GM23338 (cell line): ENCODE data around the gene RMC1.

ENCODE experiments used
- CREB1 ChIP-seq: fragments of 250-450 bp; sonication (Bioruptor Pico); IDR thresholded peaks from 2 replicates; pipeline ENCODE4 v1.5.0; 2020; ENCODE audit warnings: low read depth, mild to moderate bottlenecking, moderate library complexity
- EZH2 ChIP-seq: fragments of 200-600 bp; sonication (generic); IDR thresholded peaks from one replicate; pipeline ENCODE4 v1.8.0; 2017; ENCODE audit warnings: antibody characterized with exemption, mild to moderate bottlenecking, low read depth; ENCODE audit not compliant: unreplicated experiment
- EZH2phosphoT487 ChIP-seq: fragments of 200-600 bp; sonication (generic); IDR thresholded peaks from one replicate; pipeline ENCODE4 v1.8.1; 2018; ENCODE audit warnings: antibody characterized with exemption; ENCODE audit not compliant: unreplicated experiment
- NANOG ChIP-seq: IDR thresholded peaks from 2 replicates; pipeline ENCODE4 v1.6.1; 2016; ENCODE audit warnings: antibody characterized with exemption, borderline replicate concordance
- POLR2AphosphoS5 ChIP-seq: IDR thresholded peaks from 2 replicates; pipeline ENCODE4 v1.6.1; 2016; ENCODE audit warnings: antibody characterized with exemption, low read depth
- STAT1 ChIP-seq: IDR thresholded peaks from one replicate; pipeline ENCODE4 v1.6.1; 2016; ENCODE audit warnings: antibody characterized with exemption; ENCODE audit not compliant: unreplicated experiment
- TF ChIP-seq, protein P1 (sequence below): IDR thresholded peaks from one replicate; pipeline ENCODE4 v1.6.1; 2018; ENCODE audit warnings: antibody characterized with exemption; ENCODE audit not compliant: unreplicated experiment
- TF ChIP-seq, protein P2 (sequence below), 2 experiments: fragments of 200-600 bp in 1 of 2; sonication (generic) in 1 of 2; conservative IDR thresholded peaks; 2 replicates each; pipeline versions ENCODE4 v1.5.1 to v1.6.1; 2016 to 2017; ENCODE audit warnings: antibody characterized with exemption in 2 of 2, low read depth in 2 of 2, mild to moderate bottlenecking in 2 of 2, moderate library complexity in 1 of 2
- TF ChIP-seq, protein P3 (sequence below): IDR thresholded peaks from 2 replicates; pipeline ENCODE4 v1.6.1; 2016; ENCODE audit warnings: antibody characterized with exemption

DNA sequence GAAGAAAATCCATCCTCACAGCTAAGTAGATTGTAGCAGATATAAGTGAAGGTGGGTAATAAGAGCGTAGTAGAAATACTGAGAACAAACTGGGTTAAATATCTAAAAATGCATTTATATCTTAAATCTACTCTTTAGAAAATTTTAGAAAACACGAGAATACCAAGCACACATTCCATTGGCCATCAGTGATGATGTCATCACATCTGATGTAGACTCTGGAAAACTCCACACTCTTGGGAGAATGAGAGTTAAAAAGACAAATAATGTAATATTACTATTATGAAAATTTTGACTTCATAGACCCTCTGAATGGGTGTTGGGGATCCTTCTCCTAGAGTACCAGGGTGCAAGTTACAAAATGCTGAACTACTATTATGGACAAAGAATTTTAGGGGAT is 46.5 kb upstream of the RMC1 start:
- TF ChIP-seq, protein P1, sequence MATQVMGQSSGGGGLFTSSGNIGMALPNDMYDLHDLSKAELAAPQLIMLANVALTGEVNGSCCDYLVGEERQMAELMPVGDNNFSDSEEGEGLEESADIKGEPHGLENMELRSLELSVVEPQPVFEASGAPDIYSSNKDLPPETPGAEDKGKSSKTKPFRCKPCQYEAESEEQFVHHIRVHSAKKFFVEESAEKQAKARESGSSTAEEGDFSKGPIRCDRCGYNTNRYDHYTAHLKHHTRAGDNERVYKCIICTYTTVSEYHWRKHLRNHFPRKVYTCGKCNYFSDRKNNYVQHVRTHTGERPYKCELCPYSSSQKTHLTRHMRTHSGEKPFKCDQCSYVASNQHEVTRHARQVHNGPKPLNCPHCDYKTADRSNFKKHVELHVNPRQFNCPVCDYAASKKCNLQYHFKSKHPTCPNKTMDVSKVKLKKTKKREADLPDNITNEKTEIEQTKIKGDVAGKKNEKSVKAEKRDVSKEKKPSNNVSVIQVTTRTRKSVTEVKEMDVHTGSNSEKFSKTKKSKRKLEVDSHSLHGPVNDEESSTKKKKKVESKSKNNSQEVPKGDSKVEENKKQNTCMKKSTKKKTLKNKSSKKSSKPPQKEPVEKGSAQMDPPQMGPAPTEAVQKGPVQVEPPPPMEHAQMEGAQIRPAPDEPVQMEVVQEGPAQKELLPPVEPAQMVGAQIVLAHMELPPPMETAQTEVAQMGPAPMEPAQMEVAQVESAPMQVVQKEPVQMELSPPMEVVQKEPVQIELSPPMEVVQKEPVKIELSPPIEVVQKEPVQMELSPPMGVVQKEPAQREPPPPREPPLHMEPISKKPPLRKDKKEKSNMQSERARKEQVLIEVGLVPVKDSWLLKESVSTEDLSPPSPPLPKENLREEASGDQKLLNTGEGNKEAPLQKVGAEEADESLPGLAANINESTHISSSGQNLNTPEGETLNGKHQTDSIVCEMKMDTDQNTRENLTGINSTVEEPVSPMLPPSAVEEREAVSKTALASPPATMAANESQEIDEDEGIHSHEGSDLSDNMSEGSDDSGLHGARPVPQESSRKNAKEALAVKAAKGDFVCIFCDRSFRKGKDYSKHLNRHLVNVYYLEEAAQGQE, result no peak
- TF ChIP-seq EZH2, result no peak
- TF ChIP-seq, protein P2, sequence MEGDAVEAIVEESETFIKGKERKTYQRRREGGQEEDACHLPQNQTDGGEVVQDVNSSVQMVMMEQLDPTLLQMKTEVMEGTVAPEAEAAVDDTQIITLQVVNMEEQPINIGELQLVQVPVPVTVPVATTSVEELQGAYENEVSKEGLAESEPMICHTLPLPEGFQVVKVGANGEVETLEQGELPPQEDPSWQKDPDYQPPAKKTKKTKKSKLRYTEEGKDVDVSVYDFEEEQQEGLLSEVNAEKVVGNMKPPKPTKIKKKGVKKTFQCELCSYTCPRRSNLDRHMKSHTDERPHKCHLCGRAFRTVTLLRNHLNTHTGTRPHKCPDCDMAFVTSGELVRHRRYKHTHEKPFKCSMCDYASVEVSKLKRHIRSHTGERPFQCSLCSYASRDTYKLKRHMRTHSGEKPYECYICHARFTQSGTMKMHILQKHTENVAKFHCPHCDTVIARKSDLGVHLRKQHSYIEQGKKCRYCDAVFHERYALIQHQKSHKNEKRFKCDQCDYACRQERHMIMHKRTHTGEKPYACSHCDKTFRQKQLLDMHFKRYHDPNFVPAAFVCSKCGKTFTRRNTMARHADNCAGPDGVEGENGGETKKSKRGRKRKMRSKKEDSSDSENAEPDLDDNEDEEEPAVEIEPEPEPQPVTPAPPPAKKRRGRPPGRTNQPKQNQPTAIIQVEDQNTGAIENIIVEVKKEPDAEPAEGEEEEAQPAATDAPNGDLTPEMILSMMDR (conservative IDR thresholded peaks at IDR 0.05; ENCODE audit: low read depth in 2 of 2), result no peak
- TF ChIP-seq POLR2AphosphoS5, result no peak
- no peak for TF ChIP-seq EZH2phosphoT487
- TF ChIP-seq, protein P3, sequence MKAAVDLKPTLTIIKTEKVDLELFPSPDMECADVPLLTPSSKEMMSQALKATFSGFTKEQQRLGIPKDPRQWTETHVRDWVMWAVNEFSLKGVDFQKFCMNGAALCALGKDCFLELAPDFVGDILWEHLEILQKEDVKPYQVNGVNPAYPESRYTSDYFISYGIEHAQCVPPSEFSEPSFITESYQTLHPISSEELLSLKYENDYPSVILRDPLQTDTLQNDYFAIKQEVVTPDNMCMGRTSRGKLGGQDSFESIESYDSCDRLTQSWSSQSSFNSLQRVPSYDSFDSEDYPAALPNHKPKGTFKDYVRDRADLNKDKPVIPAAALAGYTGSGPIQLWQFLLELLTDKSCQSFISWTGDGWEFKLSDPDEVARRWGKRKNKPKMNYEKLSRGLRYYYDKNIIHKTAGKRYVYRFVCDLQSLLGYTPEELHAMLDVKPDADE, result no peak
- no peak for TF ChIP-seq STAT1
- TF ChIP-seq NANOG, result no peak
- TF ChIP-seq CREB1 (CRISPR knock-in tag), result no peak
